CD4-positive, alpha-beta T cell treated with Interleukin-1 beta for 1 hour (primary cell): ENCODE data around the gene ZNF117.
"Not testable (repeated sequence)": the region's sequence is repeated elsewhere in the genome, so short reads cannot be mapped to it uniquely, and the experiment has no call there.

Source experiments
- DNase-seq, 2 donors: peaks; one replicate each; pipeline ENCODE4 v3.0.0-alpha.2; 2020 to 2022

ZNF117 gene

DNA sequence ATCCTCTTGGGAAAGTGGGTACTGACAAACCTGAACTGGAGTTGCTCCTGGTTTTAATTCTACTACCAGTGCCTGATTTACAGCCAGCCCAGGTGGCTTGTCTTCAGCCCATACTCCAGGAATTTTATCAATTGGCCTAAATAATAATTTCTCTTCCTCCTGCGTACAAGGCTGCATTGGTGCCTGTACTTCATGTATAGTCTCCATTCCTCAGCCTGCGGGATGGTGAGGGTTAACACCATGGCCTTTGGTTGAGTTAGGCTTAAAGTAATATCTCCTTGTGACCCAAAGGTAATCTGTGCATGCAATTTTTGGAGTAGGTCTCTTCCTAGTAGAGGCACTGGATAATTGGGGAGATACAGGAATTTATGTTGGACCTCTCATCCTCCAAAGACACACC is 5.5 kb upstream of the ZNF117 start:
- DNase-seq, result no peak

DNA sequence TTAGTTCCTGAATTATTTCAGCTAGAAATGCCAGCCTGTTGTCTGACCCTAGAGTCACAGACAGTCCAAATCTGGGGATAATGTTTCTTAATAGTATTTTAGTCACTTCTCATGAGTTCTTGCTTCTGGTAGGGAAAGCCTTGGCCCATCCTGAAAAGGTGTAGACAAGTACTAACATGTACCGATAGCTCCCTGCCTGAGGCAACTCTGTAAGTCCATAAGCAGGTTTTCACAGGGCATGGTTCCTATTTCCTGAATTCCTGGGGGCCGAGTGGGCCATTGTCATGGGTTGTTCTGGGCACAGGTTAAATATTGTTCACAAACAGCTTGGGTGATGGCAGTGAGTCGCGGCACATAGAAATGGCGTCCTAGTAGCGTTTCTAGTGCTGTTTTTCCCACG is 3.1 kb upstream of the ZNF117 start:
- DNase-seq, result no peak

DNA sequence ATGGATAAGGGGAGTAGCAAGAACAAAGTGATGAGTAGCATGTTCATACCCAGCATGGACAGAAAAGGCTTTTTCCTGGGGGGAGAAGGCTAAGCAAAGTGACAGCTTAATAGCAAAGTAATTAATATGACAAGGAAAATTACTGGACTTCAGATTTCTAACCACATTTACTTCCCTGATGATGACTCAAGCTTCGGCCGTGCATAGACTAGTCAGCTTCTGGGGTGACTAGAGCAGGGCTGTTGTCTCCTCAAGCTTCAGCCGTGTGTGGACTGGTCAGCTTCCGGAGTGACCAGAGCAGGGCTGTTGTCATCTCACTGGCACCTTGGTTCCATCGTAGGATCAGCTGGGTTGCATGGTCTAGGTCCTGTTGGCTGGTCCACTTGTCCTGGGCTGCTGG is 2.1 kb upstream of the ZNF117 start:
- DNase-seq, result no peak

DNA sequence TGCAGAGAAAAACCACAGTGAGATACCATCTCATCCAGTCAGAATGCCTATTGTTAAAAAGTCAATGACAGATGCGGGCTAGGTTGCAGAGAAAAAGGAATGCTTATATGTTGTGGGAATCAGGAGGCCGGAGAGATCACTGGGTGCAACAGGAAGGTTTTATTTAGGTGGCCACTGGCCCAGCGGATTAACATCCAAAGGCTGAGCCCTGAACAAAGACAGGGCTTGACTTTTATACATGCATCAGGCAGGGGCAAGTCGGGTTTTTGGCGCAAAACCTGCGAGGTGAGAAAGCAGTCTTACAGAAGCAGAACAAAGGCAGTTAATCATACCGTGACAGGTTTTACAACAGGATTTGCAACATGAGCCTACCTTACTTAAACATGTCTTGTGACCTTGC is 620 bp downstream of the ZNF117 start:
- no peak for DNase-seq

DNA sequence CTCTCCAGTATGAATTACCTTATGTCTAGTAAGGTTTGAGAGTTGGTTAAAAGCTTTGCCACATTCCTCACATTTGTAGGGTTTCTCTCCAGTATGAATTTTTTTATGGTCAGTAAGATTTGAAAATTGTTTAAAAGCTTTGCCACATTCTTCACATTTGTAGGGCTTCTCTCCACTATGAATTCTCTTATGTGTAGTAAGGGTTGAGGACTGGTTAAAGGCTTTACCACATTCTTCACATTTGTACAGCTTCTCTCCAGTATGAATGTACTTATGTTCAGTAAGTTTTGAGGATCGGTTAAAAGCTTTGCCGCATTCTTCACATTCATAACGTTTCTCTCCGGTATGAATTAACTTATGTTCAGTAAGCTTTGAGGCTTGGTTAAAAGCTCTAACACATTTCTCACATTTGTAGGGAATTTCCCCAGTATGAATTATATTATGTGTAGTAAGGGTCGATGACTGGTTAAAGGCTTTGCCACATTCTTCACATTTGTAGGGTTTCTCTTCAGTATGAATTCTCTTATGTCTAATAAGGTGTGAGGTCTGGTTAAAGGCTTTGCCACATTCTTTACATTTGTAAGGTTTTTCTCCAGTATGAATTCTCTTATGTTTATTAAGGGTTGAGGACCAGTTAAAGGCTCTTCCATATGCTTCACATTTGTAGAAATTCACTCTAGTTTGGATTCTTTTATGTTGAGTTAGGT is 12.2 kb downstream of the ZNF117 start:
- DNase-seq, result no peak

DNA sequence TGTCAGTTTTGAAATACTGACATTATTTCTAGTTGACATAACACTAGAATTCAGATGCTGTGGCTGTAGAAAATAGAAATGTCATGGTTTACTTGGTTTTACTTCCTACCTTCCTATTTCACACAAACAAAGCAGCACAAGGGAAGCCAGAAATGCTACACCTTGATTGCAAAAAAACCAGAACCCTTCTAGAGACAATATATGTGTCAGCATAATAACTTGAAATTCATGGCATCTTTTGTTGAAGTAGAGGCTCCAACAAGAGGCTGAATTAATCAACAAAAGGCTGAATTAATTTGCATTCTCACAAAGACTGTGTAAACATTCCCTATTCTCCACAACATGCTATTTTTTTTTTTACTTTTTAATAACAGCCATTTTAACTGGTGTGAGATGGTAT is 25.2 kb downstream of the ZNF117 start:
- DNase-seq, result no peak

DNA sequence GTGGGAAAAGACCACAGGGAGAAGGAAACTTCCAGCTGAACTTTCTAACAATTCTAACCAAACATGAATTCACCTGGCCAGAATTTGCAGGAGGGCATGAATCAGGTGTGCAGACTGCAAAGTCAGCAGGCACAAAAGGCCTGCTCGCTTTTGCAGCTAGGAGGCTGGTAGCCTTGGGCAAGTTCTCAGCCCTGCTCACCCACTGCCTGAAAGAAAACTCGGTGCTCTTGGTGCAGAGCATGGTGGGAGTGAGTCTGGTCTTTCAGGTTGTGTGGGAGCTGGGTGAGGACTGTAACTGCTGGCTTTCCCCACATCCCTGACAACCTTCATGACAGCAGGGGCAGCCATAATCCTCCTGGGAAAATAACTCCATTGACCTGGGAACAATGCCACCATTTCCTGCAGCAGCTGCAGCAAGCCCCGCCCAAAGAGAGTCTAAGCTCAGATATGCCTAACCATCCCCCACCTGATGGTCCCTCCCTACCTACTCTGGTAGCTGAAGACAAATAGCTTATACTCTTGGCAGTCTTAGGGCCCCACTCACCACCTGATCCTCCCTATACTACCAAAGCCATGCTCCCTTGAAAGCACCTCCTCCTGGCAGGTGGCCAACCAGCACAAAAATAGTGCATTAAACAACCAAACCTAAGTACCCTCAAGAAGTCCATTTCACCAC is 31.6 kb downstream of the ZNF117 start:
- DNase-seq, result no peak

DNA sequence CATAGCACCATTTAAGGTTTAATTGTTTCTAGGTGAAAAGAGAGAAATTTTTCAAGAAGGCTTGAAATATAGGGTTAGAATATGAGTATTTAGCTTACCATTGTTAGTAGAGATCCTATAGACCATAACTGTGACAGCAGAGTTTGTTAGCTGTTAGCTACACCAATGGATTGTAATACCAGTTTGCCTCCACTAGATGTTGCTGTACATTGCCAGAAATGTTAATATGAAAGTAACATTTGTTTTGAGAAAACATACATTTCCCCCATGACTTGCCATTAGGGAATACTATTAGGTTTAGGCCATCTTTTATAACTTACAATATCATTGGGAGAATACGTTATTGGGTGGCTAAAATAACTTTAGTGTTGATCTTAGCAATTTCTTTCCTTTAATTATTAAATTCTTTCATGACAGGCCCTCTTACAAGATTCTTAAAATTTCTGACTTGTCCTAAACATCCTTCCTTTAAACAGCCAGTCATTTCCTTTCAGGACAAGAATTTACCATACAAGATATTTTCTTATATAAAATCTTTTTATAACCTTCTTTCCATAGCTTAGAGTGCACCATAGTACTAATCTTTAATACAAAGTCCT is 39.5 kb downstream of the ZNF117 start:
- peak in 1 of 2 donors; percentile 58 for DNase-seq

DNA sequence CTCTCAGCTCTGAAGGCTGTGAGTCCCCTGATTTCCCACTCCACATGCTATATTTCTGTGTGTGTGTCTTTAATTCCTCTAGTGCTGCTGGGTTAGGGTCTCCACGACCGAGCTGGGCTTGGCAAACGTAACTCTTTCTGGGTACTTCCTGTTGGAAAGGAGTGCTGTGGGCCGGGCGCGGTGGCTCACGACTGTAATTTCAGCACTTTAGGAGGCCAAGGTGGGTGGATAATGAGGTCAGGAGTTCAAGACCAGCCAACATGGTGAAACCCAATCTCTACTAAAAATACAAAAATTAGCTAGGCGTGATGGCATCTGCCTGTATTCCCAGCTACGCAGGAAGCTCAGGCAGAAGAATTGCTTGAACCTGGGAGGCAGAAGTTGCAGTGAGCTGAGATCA is 40.2 kb downstream of the ZNF117 start:
- DNase-seq, result not testable (repeated sequence)

DNA sequence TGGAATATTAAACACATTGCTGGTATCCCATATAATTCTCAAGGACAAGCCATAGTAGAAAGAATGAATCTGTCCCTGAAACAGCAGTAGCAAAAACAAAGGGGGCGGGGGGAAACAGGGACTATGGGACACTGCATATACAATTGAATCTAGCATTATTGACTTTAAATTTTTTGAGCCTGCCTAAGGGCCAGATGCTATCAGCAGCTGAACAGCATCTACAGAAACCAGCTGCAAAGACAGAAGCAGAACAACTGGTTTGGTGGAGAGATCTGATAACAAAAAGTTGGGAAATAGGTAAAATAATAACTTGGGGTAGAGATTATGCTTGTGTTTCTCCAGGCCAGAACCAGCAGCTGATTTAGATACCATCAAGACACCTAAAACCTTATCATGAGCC is 42.1 kb downstream of the ZNF117 start:
- not testable (repeated sequence) for DNase-seq

DNA sequence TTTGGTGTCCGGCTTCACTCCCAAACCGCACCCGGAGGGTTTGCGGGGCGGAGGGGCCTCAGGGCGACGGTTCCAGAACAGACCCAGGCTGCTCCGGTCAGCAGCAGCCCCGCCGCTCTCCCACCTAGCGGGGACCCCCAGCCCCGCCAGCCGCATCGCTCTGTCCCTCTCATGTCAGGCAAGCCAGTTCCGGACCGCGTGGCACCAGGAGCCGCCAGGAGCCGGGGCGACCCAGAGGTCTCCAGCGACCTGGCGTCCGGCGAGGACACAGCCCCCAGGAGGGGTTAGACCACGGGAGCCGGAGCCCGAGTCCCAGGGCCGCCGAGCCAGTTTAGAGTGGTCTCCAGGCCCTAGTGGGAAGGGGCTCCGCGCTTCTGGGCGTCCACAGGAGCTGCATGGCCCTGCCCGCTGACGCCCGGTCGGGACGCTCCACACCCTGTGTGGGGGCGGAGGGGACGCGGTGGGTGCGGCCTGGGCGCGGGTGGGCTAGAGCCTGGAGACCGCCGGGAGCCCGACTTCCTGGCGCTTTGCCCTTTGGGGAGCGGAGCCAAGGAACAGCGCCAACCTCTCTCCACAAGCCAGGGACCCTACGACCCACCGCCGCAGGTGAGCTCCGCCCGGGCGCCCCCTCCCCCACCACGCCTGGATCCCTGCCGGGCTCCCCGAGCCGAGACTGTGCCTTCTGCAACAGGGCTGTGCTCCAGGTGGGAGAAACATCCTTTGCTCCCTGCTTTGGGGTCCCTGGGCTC is 43.4 kb downstream of the ZNF117 start:
- no peak for DNase-seq

DNA sequence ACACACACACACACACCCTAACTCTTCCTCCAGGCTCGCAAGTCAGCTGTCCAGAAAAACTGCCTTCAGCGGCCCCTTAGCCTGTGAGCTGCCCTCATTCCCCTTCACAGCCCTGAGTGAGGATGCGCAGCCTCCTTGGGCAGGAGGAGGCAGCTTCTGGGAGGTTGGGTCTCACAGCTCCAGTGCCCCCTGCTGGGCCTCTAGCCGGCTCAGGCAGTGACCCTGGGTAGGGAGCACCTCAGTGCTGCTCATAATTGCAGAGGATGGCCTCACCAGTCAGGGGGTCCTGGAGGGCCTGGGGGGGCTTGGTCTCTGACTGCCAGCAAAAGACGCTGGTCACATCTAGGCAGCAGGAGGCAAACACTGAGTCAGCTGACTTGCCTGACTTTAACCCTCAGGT is 44.1 kb downstream of the ZNF117 start:
- DNase-seq, result peak in 1 of 2 donors; percentile 2

DNA sequence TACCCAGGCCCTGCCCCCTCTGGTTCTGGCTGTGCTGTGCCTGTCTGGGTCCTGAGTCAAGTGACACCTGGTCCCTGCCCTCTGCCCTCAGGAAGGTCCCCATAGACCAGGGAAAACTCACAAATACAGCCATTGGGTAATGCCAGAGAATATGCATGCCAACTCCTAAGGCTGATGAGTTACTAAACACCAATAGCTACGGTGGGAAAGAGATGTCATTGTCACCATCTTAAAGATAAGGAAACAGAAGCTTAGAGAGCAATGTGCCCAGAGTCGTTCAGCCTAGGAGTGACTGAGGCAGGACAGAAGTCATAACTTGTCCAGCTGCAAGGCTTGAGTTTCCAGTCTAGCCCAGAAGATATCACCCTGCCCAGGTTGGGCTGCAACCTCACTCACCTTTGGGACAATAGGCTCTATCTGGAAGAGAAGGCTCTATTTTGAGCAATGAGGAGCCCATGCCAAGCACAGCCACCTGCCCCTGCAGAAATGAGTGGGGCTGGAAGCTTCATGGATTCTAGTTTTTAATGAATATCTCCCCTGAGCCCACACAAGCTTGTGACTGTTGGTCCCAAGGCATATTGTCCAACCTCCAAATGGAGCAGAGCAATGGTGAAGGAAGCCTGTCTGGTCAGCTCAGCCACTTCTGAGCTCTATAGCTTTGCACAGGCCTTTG is 45.2 kb downstream of the ZNF117 start:
- no peak for DNase-seq

DNA sequence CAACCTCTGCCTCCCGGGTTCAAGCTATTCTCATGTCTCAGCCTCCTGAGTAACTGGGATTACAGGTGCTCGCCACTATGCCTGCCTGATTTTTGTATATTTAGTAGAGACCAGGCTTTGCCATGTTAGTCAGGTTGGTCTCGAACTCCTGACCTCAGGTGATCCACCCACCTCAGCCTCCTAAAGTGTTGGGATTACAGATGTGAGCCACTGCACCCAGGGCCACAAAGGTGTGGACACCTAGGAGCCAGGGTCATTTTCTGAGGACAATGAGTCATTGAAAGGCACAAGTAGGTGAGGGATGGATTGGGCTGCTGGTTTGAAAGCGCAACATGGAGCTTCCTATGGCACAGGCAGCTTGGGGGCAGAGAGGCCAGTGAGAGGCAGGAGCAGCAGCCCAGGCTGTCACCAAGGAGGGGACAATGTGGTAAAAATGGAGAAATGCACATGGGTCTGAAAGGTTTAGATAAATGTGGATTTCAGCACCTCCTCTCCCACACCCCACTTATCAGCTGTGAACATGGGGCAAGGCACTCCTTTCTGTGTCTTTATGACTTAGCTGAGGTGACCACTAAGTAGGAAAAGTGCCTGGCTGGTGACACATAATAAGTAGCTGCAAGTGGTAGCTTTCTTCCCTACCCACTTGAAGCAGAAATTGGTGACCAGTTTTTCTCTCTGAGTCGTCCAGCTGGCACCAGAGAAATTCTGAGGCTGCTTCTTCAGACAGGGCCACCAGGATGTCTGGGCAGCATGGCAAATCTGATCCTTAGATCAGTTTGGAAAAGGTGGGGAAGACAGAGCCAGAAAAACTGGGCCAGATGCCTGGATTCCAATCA is 46.0 kb downstream of the ZNF117 start:
- not testable (repeated sequence) for DNase-seq

DNA sequence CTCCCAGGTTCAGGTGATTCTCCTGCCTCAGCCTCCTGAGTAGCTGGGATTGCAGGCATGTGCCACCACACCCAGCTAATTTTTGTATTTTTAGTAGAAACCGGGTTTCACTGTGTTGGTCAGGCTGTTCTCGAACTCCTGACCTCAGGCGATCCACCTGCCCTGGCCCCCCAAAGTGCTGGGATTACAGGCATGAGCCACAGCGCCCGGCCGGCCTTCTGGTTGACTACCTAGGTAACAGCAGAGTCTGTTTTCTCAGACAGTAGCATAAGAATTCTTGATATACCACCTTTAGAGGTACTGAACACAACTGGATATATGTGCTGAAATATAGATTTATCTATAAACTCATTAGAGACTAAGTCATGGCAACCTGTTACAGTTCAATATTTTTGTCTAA is 50.8 kb downstream of the ZNF117 start:
- DNase-seq, result not testable (repeated sequence)

DNA sequence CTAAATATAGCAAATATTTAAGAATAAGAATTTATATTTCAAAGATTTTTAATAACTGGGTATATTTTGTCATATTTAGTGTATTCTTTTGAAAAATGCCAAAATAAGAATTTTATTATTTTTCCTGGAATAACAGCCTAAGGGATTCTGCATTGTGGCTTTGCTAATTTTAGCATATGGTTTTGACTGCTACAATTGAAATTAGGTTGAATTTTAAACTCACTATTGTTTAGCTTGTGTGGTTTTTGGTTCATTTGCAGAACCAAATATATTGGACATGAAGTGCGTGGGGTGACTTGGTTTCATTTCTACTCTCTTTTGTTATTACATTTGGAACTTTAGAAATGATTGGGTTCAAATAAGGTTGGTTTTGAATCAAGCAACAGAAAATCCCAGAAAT is 52.3 kb downstream of the ZNF117 start:
- no peak for DNase-seq

DNA sequence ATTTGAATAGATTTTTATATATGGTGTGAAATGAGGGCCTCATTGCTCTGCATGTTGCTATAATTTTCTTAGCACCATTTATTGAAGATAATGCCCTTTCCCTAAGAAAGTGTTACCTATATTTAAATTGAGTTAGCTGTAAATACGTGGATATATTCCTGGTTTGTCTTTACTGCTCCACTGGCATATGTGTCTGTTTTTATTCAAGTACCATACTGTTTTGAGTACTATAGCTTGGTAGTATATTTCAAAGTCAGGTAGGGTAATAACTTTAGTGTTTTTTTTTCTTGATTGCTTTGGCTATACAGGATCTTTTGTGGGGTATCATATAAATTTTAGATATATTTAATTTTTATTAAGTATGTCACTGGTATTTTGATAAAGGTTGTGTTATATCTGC is 56.4 kb downstream of the ZNF117 start:
- no peak for DNase-seq

DNA sequence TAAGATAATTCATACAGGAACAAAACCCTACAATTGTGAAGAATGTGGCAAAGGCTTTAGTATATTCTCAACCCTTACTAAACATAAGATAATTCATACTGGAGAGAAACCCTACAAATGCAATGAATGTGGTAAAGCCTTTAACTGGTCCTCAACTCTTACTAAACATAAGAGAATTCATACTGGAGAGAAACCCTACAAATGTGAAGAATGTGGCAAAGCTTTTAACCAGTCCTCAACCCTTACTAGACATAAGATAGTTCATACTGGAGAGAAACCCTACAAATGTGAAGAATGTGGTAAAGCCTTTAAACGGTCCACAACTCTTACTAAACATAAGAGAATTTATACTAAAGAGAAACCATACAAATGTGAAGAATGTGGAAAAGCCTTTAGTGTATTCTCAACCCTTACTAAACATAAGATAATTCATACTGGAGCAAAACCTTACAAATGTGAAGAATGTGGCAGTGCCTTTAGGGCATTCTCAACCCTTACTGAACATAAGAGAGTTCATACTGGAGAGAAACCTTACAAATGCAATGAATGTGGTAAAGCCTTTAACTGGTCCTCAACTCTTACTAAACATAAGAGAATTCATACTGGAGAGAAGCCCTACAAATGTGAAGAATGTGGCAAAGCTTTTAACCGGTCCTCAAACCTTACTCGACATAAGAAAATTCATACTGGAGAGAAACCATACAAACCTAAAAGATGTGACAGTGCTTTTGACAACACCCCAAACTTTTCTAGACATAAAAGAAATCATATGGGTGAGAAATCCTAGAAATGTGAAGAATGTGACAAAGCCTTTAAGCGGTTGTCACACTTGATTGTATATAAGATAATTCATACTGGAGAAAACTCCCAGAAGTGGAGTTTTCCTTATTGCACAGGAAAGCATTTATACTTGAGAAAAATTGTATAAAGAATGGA is 62.3 kb downstream of the ZNF117 start:
- not testable (repeated sequence) for DNase-seq
